Left ventricle myocardium superior (tissue), 1 donor: ENCODE data around the gene FOXO1. TPM values are rescaled to one million over a fixed set of nuclear protein-coding genes. Genes with fewer than 3 reads are reported as not detected.
"Not testable (repeated sequence)": the region's sequence is repeated elsewhere in the genome, so short reads cannot be mapped to it uniquely, and the experiment has no call there.

Source experiments
- ATAC-seq: fragments of 200-7000 bp; cut with Tn5 transposase; one replicate; pipeline ENCODE4 v1.9.1; 2020; ENCODE audit warnings: mild to moderate bottlenecking, moderate library complexity
- DNase-seq: peaks from one replicate; pipeline ENCODE4 v3.0.0-alpha.2; 2020
- intact Hi-C: fragments of 100-400 bp; cut with micrococcal nuclease; formaldehyde crosslinking; loops from one replicate; pipeline ENCODE4 v1.11.0; 2022
- total RNA-seq: library from RNA; stranded (reverse); fragmentation: NEBNext Ultra II Directional; extraction: Animal tissue kit (Norgen Biotek cat#: 25700); gene quantifications from one replicate; pipeline ENCODE4 v1.2.1, GENCODE V29; 2021
- donor health status: DM: no; HTN: yes; CAD: no; lungs with severe emphysema.

FOXO1 gene
- total RNA-seq, 1 donor from 2014 or later = 14.7 TPM

- intact Hi-C loops = loop anchor here (10.0 kb wide), 1 partner anchor 366 kb away; no protein-coding TSS in a partner anchor
- no peak for DNase-seq
- no peak for ATAC-seq
Measured at GRCh38 chr13:40670307-40670706, 3.9 kb upstream of the FOXO1 start.

GRCh38 chr13:40668335-40668734 lies 1.9 kb upstream of the FOXO1 start:
- ATAC-seq (peak; percentile 7), DNase-seq (peak; percentile 65)
- intact Hi-C loops = no loop called here

DNA sequence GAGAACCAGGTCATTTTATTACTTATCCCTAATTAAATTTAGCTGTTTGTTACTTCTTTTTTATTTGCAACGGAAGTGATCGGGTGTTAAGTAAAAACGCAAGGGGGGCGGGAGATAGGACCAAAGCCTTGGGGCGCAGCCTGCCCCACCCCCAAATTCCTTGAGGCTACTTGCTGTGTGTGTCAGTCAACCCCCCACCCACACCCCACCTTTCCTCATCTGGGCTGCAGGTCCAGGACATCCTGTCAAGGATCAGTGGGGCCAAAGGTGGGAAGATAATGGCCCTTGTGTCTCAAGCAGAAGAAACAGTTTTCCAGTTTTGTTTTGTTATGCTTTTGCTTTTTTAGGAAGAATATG lies 1.2 kb upstream of the FOXO1 start:
- DNase-seq = no peak
- intact Hi-C loops = no loop called here
- ATAC-seq = no peak

DNA sequence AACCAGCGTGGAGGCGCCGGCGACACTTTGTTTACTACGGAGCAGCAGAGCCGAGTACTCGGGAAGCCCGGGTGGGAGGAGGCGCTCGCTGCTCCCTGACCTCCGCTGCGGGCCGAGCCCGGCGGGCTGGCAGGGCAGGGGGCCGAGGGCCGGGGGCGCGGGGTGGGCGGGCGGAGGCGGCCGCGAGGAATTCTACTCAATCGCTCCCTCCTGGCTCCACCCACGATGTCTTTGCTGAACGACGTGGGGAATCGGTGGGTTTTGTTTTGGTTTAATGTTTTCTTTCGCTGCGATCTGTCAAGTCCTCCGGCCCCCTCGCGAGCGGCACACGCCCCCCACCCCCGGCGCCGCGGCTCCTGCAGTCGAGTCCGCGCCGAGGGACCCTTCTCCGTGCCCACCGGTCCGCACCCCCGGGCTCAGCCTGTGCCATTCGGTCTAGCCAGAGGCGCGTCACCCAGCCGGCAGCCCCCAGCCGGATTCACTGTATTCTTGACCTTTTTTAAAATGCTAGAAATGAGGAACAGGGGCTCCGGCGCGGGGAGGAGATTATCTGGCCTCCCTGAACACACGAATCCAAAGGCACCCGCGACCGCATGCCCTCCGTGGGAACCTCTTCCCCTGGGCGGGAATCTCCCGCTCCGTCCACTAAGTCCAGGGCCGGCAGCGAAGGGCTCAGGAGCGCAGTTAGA lies 636 bp upstream of the FOXO1 start:
- intact Hi-C loops = no loop called here
- peak; percentile 67 for DNase-seq
- peak; percentile 51 for ATAC-seq

DNA sequence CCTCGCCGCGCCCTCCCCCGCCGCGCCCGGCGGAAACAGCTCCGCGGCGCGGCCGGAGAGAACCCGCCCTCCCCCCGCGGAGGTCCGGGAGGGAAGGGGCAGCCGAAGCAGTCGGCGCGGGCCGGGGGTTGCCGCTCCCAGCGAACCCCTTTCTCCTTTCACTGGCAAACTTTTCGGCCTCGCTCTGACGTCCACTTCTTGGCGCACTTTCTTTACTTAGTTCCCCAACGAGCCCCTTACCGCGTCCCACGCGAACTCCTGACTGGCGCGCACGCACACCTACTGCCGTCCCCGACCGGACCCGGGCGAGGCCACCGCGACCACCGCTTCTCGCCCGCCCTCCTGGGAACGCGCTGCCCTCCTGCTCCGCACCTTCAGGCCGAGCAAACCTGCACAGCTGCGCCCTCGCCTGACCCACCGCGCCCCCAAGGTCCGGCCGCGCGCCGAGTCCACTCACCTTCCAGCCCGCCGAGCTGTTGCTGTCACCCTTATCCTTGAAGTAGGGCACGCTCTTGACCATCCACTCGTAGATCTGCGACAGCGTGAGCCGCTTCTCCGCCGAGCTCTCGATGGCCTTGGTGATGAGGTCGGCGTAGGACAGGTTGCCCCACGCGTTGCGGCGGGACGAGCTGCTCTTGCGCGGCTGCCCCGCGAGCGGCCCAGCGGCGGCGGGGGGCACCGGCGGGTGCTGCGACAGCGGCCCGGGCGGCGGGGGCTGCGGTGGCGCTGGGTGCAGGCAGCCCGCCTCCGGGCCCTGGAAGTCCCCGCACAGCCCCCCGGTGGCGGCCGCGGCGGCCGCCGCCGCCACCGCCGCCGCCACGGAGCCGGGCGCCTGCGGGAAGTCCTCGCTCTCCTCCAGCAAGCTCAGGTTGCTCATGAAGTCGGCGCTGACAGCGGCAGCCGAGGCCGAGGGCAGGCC lies 1.1 kb downstream of the FOXO1 start:
- ATAC-seq (peak; percentile 9), DNase-seq (peak; percentile 66)
- intact Hi-C loops = no loop called here

GRCh38 chr13:40664350-40665125 lies 1.9 kb downstream of the FOXO1 start:
- DNase-seq (peak; percentile 92), ATAC-seq (peak; percentile 79)
- intact Hi-C loops = no loop called here

GRCh38 chr13:40664100-40664349 lies 2.4 kb downstream of the FOXO1 start:
- ATAC-seq = peak; percentile 35
- DNase-seq, intact Hi-C loops: not testable (repeated sequence)

GRCh38 chr13:40662866-40663265 lies 3.6 kb downstream of the FOXO1 start:
- intact Hi-C loops = no loop called here

DNA sequence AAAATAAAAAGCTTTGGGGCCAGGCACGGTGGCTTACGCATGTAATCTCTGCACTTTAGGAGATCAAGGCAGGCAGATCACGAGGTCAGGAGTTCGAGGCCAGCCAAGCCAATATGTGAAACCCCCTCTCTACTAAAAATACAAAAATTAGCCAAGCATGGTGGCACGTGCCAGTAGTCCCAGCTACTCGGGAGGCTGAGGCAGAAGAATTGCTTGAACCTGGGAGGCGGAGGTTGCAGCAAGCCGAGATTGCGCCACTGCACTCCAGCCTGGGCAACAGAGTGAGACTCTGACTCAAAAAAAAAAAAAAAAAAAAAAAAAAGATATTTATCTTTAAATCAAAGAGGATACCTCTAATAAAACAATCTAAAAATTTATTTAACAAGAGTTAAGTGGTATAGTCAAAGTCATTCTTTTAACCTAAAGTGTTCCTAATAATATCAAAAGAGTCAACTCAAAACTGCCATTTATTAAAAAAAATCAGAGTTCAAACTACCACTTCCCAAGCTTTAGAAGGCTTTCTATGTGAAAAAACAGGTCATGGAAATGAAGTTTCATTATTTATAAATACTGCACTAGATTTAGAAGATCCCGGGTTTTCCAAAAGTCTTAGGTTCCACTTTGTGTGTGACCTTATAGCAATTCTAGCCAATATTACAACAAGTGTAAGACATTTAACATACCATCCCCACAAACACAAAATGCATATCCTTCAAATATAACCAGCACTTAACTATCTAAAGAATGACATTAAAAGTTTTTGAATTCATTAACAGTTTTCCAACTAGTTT lies 4.4 kb downstream of the FOXO1 start:
- ATAC-seq = no peak
- DNase-seq = no peak
- intact Hi-C loops = no loop called here

More at GRCh38 chr13:40662866-40663265, 3.6 kb downstream of the FOXO1 start:
- DNase-seq = no peak
- ATAC-seq = no peak

GRCh38 chr13:40660692-40661091 lies 5.7 kb downstream of the FOXO1 start:
- DNase-seq (no peak), ATAC-seq (no peak)
- intact Hi-C loops = no loop called here

- DNase-seq (no peak), ATAC-seq (no peak)
- intact Hi-C loops = no loop called here
Measured at GRCh38 chr13:40660141-40660664, 6.2 kb downstream of the FOXO1 start.

- no peak for DNase-seq
- intact Hi-C loops = no loop called here
- peak; percentile 5 for ATAC-seq
Measured at GRCh38 chr13:40657951-40658350, 8.5 kb downstream of the FOXO1 start.

- DNase-seq = no peak
- intact Hi-C loops = no loop called here
- ATAC-seq = peak; percentile 66
Measured at GRCh38 chr13:40657307-40657706, 9.1 kb downstream of the FOXO1 start.

DNA sequence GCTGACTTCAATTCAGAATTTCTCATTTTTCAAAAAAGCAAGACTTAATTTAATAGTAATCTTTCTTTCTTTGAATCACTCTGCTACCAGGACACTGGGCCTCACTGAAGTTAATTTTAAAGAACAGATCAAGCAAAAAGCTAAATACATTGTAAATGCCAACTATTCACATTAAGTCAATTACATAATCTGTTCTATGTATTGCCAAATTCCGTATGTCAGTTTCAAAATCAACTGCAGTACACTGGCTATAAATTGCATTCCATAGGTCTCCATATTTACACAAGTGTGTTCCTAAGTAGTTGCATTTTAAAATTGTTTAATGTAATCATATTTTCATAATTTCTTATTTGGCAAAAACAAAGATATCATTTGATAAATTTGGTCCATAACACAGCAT lies 10.1 kb downstream of the FOXO1 start:
- intact Hi-C loops = no loop called here
- DNase-seq (no peak), ATAC-seq (no peak)

- ATAC-seq (no peak), DNase-seq (no peak)
- intact Hi-C loops = no loop called here
Measured at GRCh38 chr13:40653527-40654318, 12.7 kb downstream of the FOXO1 start.

DNA sequence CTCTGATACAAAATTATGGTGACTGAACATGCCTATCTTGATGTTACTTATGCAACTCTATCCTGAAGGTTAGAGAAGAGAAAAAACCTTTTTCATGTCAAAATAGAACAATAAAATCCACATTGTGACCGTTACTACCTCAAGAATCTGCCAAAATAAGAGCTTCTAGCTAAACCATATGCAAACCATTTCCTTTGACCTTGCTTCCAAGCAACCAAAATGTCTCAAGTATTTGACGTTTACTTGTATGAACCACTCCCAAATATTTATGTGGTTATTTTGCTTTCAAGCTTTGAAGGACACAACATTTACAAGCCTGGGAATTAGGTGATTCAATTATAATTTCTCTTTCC lies 13.9 kb downstream of the FOXO1 start:
- intact Hi-C loops = no loop called here
- DNase-seq (no peak), ATAC-seq (no peak)

DNA sequence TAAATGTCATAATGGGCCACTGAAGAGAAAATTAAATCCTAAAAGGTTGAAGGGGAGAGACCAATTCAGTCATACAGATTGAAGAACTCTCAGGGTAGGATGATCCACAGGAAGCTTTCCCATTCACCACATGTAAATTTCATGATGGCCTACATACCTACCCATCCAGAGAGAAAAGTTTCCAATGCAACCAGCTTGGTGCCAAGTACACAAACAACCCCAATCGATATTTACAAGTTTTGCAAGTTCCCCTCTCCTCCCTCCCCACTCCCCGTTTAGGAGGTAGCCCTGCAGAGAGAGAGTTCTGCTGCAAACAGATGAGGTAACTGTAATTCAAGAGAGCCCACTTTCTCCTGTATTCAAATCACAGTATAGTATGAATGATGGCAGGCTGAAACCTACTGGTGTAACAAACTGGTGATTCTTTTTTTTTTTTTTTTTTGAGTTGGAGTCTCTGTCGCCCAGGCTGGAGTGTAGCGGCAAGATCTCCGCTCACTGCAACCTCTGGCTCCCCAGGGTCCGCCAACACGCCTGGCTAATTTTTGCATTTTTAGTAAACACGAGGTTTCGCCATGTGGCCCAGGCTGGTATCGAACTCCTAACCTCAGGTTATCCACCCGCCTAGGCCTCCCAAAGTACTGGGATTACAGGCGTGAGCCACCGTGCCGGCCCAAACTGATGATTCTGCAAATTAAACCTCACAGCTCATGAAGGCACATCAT lies 14.4 kb downstream of the FOXO1 start:
- ATAC-seq (no peak), DNase-seq (no peak)

GRCh38 chr13:40648841-40649240 lies 17.6 kb downstream of the FOXO1 start:
- intact Hi-C loops = no loop called here
- DNase-seq = no peak
- ATAC-seq = no peak

More for the DNA sequence above, 14.4 kb downstream of the FOXO1 start:
- intact Hi-C loops = no loop called here
